ENCODE measurements around the gene SSNA1. TPM values are rescaled to one million over a fixed set of nuclear protein-coding genes. Genes with fewer than 3 reads are reported as not detected.

SSNA1 gene
- total RNA-seq, 1 donor from 2014 or later: 57.6 TPM

- intact Hi-C loops (cut with DNase I): no loop called here
- TF ChIP-seq CTCF (IDR thresholded peaks at IDR 0.05): no peak
- DNase-seq (no peak), ATAC-seq (no peak)
- no peaks in the 10 kb centered on the region for H3K4me1 ChIP-seq
- peaks cover 28% of the 10 kb centered on the region for H3K27me3 ChIP-seq (ENCODE audit: low read depth)
- no peak overlapping the region for H3K27ac ChIP-seq
- no peaks in the 10 kb centered on the region for H3K9me3 ChIP-seq
- H3K36me3 ChIP-seq: no peaks in the 10 kb centered on the region
- no peak overlapping the region for H3K4me3 ChIP-seq
Observed at GRCh38 chr9:137149942-137150616, 38.4 kb upstream of the SSNA1 start.

- H3K4me1 ChIP-seq: no peaks in the 10 kb centered on the region
- no peak overlapping the region for H3K27ac ChIP-seq
- no peak for DNase-seq
- H3K9me3 ChIP-seq: no peaks in the 10 kb centered on the region
- peaks cover 30% of the 10 kb centered on the region for H3K27me3 ChIP-seq (ENCODE audit: low read depth)
- peak; percentile 17 to 58 for ATAC-seq
- intact Hi-C loops (cut with DNase I): no loop called here
- no peak overlapping the region for H3K4me3 ChIP-seq
- TF ChIP-seq CTCF (IDR thresholded peaks at IDR 0.05): no peak
- no peaks in the 10 kb centered on the region for H3K36me3 ChIP-seq
Observed at GRCh38 chr9:137150617-137151457, 37.6 kb upstream of the SSNA1 start.

GRCh38 chr9:137152844-137153405 is 35.6 kb upstream of the SSNA1 start:
- no peak for DNase-seq
- TF ChIP-seq CTCF (IDR thresholded peaks at IDR 0.05): no peak
- Histone ChIP-seq H3K36me3 (no peaks in the 10 kb centered on the region), H3K9me3 (no peaks in the 10 kb centered on the region), H3K4me3 (no peak overlapping the region), H3K27ac (no peak overlapping the region), H3K27me3 (ENCODE audit: low read depth) (peaks cover 32% of the 10 kb centered on the region), H3K4me1 (peaks cover 4% of the 10 kb centered on the region)
- ATAC-seq: no peak
- intact Hi-C loops (cut with DNase I): no loop called here

GRCh38 chr9:137156567-137157375 is 31.7 kb upstream of the SSNA1 start:
- TF ChIP-seq CTCF (IDR thresholded peaks at IDR 0.05): no peak
- ATAC-seq (peak; percentile 69 to 76), DNase-seq (peak; percentile 65)
- intact Hi-C loops (cut with DNase I): no loop called here
- Histone ChIP-seq H3K9me3 (no peaks in the 10 kb centered on the region), H3K27me3 (ENCODE audit: low read depth) (peaks cover 64% of the 10 kb centered on the region), H3K4me3 (peak overlapping the region; percentile 11), H3K36me3 (no peaks in the 10 kb centered on the region), H3K27ac (no peak overlapping the region), H3K4me1 (peaks cover 6% of the 10 kb centered on the region)

Measured in lower lobe of right lung (tissue), 2 donors.